ENCODE measurements around the gene GRAMD1B. TPM values are rescaled to one million over a fixed set of nuclear protein-coding genes. Genes with fewer than 3 reads are reported as not detected.

Gene GRAMD1B
- 2.0 and 7.5 TPM in 2 replicates for total RNA-seq

GRCh38 chr11:123429913-123430720, at the start of gene GRAMD1B:
GRAMD1B (plus strand) TSS chr11:123430269; CDS start chr11:123430793, 524 bp downstream.

DNA sequence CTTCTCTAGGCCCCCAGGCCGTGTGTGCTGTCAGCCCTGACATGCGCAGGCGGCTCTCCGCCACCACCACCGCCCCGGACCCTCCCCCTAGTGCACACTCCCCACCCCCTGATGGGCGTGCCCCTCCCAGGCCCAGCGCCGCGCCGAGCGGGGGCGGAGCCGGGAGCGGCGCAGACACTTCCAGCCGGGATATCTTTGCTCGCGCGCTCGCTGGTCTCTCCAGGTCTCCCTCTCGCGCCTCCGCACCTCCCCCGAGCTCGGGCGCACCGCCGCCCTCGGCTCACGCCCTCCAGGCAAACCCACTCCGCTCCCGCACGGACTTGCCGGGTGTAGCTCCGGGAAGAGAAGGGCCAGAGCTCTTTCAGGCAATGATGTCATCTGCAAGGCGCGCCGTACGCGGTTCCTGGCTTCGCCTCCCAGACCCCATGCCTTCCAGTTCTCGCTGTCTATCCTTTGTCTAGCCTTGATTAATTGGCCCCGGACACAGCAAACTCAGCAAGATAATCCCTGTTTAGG, 224.6 kb downstream of the GRAMD1B start, which contains the start of gene SCN3B:
Gene SCN3B (minus strand): TSS at position 59 of the 516 bp plus-strand sequence. CDS start 823 bp downstream, outside the sequence.

Small RNA genes lying within 50 kb of the gene (small RNA-seq; reads per million reads assigned to genes)
- not detected for gene MIR4493

Other genes with a start within 250 kb of the GRAMD1B start
- 0.10 and 1.6 TPM in 2 replicates for gene CLMP, start 235.0 kb upstream of the GRAMD1B start, total RNA-seq
- gene SCN3B, start 224.4 kb downstream of the GRAMD1B start, total RNA-seq: 0.65 and 1.7 TPM in 2 replicates